H1 (cell line): Measurements from ENCODE around the gene PNO1. TPM values are rescaled to one million over a fixed set of nuclear protein-coding genes. Genes with fewer than 3 reads are reported as not detected.

Source experiments
- EGR1 ChIP-seq: IDR thresholded peaks from 2 replicates; pipeline ENCODE4 v1.6.1; 2011; ENCODE audit warnings: low read depth, low read length, borderline replicate concordance
- GABPA ChIP-seq: IDR thresholded peaks from 2 replicates; pipeline ENCODE4 v1.6.1; 2011; ENCODE audit warnings: mild to moderate bottlenecking, low read length, moderate library complexity, borderline replicate concordance; ENCODE audit not compliant: insufficient read depth
- KDM4A ChIP-seq: IDR thresholded peaks from one replicate; pipeline ENCODE4 v1.7.1; 2012; ENCODE audit warnings: low read depth, mild to moderate bottlenecking, moderate library complexity, low read length, inconsistent platforms; ENCODE audit not compliant: severe bottlenecking
- MAFK ChIP-seq: IDR thresholded peaks from 2 replicates; pipeline ENCODE4 v1.6.1; 2012; ENCODE audit warnings: low read depth, mild to moderate bottlenecking, improper control_type of control experiment, low read length
- NANOG ChIP-seq: IDR thresholded peaks from 2 replicates; pipeline ENCODE4 v1.6.1; 2011; ENCODE audit warnings: low read length, low read depth, mild to moderate bottlenecking, inconsistent platforms; ENCODE audit not compliant: insufficient read depth, poor library complexity, severe bottlenecking
- RFX5 ChIP-seq: IDR thresholded peaks from 2 replicates; pipeline ENCODE4 v1.6.1; 2011; ENCODE audit warnings: low read depth, low read length, improper control_type of control experiment, borderline replicate concordance
- RNF2 ChIP-seq: fragments of 200-900, 300-1000 bp; sonication (generic); IDR thresholded peaks from 2 replicates; pipeline ENCODE4 v1.7.1; 2016; ENCODE audit warnings: borderline replicate concordance, low read depth, mild to moderate bottlenecking, antibody characterized with exemption, low read length; ENCODE audit not compliant: poor library complexity, severe bottlenecking; ENCODE audit errors: missing control alignments
- TAF1 ChIP-seq: IDR thresholded peaks from 2 replicates; pipeline ENCODE4 v1.6.1; 2011; ENCODE audit warnings: mild to moderate bottlenecking, low read depth, low read length
- ZNF274 ChIP-seq: IDR thresholded peaks from 2 replicates; pipeline ENCODE4 v1.7.0; 2012; ENCODE audit warnings: low read length, borderline replicate concordance; ENCODE audit errors: extremely low read depth
- polyA plus RNA-seq, 7 experiments: library from polyadenylated mRNA; depleted of rRNA in 3 of 7; stranded (reverse) in 5 of 7; unstranded in 2 of 7; fragments of >200 nt in 5 of 7; fragments of 200-250 nt in 2 of 7; gene quantifications; 1 replicate in 5 of 7; 2 replicates in 1 of 7; 4 replicates in 1 of 7; pipeline versions ENCODE4 v1.2.1 to v1.2.3, GENCODE V29; 2011 to 2013; ENCODE audit warnings: missing spikeins in 2 of 7, mixed read lengths in 2 of 7
- total RNA-seq: library from RNA; stranded (reverse); fragmentation: NEBNext Ultra II Directional; extraction: Animal tissue kit (Norgen Biotek cat#: 25700); gene quantifications from 2 replicates; pipeline ENCODE4 v1.2.1, GENCODE V29; 2021

The PNO1 gene
- total and polyA plus RNA-seq, 2 of the 8 experiments (the other 6 are each of a cell fraction or from before 2014, with no cell fraction given): 18.6 to 33.2 TPM

DNA sequence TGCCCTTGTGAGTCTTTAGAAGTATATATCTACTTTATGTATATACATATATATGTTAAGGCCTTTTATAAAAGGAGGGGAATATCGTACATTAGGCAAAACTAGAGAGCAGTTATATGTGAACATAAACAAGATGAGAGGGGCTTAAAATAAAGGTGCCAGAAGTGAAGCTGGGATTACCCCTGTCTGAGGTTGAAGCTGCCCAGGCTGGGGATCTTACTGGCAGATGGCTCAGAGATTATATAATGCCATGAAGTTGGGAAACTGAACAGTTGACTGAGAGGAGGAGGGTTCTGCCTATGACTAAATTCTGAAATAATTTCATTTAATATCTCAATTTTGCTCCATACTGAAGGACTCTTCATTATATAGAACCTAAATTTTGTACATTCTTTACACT is 6.0 kb downstream of the PNO1 start (continued):
- TF ChIP-seq RFX5 (no peak), EGR1 (no peak), TAF1 (no peak), ZNF274 (no peak), MAFK (no peak), RNF2 (no peak), KDM4A (no peak), NANOG (no peak), GABPA (no peak)
